ENCODE measurements around the gene ACTR10.
"Not testable (repeated sequence)": the region's sequence is repeated elsewhere in the genome, so short reads cannot be mapped to it uniquely, and the experiment has no call there.

Gene ACTR10

GRCh38 chr14:58216544-58216943 lies 16.6 kb downstream of the ACTR10 start:
- no peak for DNase-seq (ENCODE audit: low read depth, low spot score)

- no peak for DNase-seq (ENCODE audit: low read depth, low spot score)
Measured at GRCh38 chr14:58227096-58227819, 27.3 kb downstream of the ACTR10 start.

DNA sequence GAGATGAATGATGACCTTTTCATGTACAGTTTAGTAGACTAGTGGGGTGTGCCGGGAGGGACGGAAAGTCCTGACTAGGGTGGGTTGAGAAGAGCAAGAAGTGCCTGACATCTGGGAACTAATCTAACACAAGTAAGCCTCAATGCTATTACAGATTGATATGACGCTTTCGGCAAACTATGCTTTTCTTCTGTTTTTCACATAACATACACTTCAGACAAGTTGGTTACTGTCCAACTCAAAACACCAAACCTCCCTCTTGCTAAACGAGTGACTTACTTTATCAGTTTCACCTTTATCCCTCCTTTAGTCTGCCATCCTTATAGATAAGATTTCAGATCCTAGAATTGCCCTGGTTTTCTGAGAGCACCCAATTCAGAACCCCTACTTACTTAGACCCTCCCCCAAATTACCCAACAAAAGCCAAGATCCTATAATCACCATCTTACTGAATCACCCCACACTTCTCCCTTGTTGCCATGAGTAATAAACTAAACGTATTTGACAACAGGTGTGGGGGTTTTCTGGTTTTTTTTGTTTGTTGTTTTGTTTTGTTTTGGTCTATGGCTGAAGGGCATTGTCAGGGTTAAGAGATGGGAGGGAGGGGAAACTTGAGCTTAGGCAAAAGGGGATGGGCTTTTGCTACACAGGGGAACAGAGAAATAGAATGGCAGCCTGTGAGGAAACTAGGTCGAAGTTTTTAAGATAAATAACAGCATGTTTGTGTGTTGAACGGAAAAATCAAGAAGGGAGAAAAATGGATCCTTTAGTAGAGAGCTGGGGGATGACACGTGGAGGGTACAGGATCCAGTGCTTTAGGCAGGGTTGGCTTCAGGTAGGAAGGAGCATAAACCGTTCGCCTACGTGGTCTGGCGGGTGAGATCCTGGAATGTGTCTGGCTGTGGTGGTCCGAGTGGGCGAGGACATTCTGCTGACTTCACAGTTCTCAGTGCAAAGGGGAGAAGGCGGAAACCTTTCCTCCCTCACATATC lies 38.6 kb downstream of the ACTR10 start:
- DNase-seq (ENCODE audit: low read depth, low spot score), result peak; percentile 52

GRCh38 chr14:58239244-58240195 lies 39.6 kb downstream of the ACTR10 start:
- peak; percentile 76 for DNase-seq (ENCODE audit: low read depth, low spot score)

- no peak for DNase-seq (ENCODE audit: low read depth, low spot score)
Measured at GRCh38 chr14:58243790-58244555, 44.0 kb downstream of the ACTR10 start.

- DNase-seq (ENCODE audit: low read depth, low spot score), result peak; percentile 99
Measured at GRCh38 chr14:58244556-58245387, 44.8 kb downstream of the ACTR10 start, which contains the start of gene PSMA3. TSS of gene PSMA3 (plus strand) at chr14:58244843. CDS start at chr14:58244921, 78 bp downstream.

GRCh38 chr14:58245562-58245961 lies 45.6 kb downstream of the ACTR10 start:
- DNase-seq (ENCODE audit: low read depth, low spot score), result no peak

- no peak for DNase-seq (ENCODE audit: low read depth, low spot score)
Measured at GRCh38 chr14:58249611-58250010, 49.7 kb downstream of the ACTR10 start.

DNA sequence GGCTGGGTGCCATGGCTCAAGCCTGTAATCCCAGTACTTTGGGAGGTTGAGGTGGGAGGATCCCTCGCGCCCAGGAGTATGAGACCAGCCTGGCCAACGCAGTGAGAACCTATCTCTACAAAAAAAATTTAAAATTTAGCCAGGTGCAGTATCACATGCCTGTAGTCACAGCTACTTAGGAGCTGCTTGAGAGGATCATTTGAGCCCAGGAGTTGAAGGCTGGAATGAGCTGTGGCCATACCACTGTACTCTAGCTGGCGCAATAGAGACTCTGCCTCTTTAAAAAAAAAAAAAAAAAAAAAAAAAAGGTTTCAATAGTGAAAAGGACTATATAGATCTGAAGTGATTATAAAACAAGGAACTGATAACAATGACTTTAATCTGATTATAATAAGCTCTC lies 58.2 kb downstream of the ACTR10 start:
- no peak for DNase-seq (ENCODE audit: low read depth, low spot score)

DNA sequence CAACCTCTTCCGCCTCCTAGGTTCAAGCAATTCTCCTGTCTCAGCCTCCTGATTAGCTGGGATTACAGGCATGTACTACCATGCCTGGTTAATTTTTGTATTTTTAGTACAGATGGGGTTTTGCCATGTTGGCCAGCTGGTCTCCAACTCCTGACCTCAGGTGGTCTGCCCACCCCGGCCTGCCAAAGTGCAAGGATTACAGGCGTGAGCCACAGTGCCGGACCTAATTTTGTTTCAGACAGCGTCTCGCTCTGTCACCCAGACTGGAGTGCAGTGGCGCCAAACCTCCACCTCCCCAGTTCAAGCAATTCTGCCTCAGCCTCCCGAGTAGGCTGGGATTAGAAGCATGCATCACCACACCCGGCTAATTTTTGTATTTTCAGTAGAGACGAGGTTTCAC lies 62.1 kb downstream of the ACTR10 start:
- not testable (repeated sequence) for DNase-seq (ENCODE audit: low read depth, low spot score)

DNA sequence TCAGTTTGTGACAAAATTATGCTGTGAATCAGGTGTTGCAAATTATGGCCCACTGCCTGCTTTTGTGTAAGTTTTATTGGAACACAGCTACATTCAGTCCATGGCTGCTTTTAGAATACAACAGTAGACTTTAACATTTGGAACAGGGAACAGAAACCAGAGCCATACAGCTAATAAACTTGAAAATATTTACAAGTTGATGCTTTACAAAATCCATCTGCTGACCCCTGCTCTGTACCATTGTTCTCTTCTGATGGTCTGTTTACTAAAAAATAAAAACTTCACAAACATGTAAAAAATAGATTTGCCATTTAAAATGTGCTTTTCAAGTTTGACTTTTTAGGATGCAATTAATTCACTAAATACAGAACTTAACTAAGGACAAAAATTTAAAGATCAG lies 65.5 kb downstream of the ACTR10 start:
- DNase-seq (ENCODE audit: low read depth, low spot score), result no peak

- no peak for DNase-seq (ENCODE audit: low read depth, low spot score)
Measured at GRCh38 chr14:58270628-58271027, 70.7 kb downstream of the ACTR10 start.

- DNase-seq (ENCODE audit: low read depth, low spot score), result no peak
Measured at GRCh38 chr14:58272588-58273372, 72.8 kb downstream of the ACTR10 start.

DNA sequence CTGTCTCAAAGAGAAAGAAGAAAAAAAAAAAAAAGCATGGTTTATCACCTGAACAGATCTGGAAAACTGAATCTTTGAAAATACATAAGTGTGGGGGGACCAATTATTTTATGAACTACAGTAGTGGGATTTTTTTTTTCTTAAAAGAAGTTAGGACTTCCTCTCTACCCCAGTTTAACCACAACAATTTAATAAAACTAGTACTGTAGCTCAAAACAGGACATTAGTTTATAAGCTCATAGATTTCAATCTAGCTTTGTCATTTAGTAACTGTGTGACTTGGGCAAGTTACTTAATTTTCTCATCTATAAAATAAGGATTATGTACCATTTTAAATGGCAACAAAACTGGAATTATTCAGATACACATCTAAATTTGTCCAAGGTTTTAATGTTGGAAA lies 74.9 kb downstream of the ACTR10 start:
- DNase-seq (ENCODE audit: low read depth, low spot score), result no peak

- no peak for DNase-seq (ENCODE audit: low read depth, low spot score)
Measured at GRCh38 chr14:58275527-58276190, 75.7 kb downstream of the ACTR10 start.

DNA sequence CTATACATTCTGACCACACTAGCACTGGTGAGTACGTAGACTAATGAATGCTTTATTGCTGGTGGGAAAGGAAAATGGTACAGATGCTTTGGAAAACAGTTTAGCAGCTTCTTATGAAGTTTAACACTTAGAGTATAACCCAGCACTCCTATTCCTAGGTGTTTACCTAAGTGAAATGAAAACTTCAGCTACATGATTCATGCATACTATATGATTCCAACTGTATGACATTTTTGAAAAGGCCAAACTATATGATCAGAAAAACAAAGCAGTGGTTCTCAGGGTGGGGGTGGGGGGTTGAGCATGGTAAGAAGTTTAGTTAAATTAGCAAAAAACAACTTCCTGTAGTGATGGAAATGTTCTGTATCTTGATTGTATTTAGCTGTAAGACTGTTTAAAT lies 76.3 kb downstream of the ACTR10 start:
- DNase-seq (ENCODE audit: low read depth, low spot score), result no peak

- no peak for DNase-seq (ENCODE audit: low read depth, low spot score)
Measured at GRCh38 chr14:58278177-58278576, 78.2 kb downstream of the ACTR10 start.
